H4 (cell line): ENCODE results near the gene SERPINH1. TPM values are rescaled to one million over a fixed set of nuclear protein-coding genes. Genes with fewer than 3 reads are reported as not detected.

ENCODE experiments used
- DNase-seq: peaks from one replicate; pipeline ENCODE4 v3.0.0-alpha.2; 2015; ENCODE audit warnings: low spot score
- total RNA-seq: library from RNA; depleted of rRNA; stranded (reverse); fragments of >200 nt; shearing (Covaris generic); gene quantifications from 2 replicates; pipeline ENCODE4 v1.2.3, GENCODE V29; 2014

The SERPINH1 gene
- total RNA-seq, 1 experiment from 2014 or later, result 986 TPM

DNA sequence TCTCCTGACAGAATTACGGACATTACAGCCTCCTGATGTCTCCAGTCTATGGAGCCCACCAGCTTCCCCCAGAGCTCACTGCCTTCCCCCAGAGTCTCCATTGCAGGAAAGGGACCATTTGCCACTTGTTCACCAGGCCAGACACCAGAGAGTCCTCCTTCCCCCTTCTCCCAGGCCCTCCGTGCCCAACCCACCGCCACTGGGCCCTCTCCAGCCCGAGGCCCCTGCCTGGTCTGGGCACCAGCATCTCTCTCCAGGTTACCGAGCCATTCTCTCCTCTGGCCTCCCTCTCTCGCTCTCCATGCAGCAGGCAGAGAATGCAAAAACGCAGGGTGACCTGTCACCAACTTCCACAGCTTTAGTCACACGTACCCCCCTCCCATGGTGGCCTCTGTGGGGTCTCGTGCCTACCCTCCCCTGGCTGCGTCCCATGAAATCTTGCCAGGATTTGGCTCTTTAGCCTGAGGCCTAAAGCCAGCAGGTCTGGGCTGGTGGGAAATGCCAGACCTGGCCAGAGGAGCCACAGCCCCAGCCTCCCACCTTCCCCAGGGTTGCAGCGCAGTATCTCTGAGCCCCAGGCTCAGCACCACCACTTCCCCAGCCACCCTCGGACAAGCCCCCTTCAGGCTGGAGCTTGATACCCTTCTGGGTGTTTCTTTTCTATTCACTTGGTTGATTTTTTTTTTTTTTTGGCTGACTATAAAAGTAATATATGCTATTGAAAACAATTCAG, 6.8 kb upstream of the SERPINH1 start:
- DNase-seq, result no peak

DNA sequence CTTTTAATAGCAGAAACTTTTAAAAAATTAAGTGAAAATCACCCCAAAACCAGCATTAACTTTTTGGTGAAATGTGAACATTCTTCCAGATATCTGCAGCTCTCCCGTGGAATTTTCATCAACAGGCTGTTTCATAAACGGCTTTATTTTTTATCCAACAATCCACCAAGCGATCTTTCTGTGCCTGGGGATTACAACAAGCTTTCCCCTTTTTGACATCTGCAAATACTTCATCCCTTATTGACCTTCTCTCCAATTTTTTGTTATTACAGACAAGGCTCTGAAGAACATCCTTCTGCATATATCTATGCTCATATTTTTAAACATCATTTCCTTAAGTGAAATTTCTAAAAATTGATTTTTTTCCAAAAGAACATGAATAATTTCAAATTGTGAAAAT, 5.8 kb upstream of the SERPINH1 start:
- no peak for DNase-seq

- DNase-seq, result peak; percentile 96
Observed at GRCh38 chr11:75557666-75558494, 4.2 kb upstream of the SERPINH1 start.

DNA sequence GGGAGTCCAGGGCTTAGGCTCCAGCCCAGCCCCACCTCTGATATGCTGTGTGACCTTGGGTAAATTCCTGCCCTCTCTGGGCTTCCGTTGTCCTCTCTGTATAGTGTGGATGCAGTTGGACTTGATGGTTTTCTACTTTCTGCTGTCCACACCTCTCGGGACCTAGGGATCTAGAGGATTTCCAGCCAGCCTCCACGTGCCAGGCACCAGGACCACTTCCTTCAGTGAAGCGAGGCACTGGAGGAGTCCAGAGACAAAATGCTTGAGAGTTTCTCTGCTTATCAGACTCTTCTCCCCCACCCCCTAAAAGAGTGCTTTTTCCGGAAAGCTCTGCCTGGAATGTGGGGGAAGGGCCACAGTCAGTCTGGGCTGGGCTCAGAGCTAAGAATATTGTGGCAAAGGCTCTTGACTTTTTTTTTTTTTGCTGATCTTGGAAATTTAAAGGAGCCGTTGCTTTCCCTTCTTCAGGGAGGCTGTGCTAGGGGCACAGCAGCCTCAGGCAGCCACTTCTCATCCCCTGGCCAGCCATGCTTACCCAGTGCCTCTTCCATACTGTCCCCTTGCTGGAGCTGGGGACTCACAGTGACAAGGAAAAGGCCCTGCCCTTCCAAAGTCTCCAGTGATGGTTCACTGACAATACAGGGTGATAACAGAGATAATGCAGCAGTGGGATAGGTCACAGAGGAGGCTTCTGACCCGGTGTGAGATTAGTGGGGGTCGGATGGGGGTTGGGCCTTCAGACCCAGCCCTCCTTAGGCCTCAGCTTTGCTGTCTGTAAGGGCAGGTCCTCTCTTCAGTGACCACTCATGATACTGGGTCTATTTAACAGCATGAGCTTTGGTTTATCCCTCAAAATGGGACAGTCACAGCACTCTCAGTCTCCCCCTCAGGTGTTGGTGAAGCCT, 2.9 kb upstream of the SERPINH1 start:
- peak; percentile 90 for DNase-seq

DNA sequence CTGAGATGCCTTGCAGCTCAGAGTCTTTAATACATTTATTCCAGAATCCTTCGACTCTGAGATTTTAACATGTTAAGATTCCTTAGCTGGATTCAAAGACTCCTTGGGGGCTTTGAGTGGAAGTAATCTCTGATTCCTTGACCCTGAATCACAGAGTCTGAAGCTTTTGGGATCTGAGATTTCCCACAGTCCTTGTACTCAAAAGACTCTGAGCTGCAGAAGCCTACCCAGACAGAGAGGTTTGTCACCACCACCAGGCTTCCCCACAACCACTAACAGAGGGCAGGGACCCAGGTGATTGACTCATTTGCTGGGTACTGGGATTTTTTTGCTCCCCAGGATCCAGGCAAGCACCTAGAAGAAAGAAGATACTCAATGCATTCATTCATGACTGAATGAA, 1.4 kb upstream of the SERPINH1 start:
- no peak for DNase-seq

GRCh38 chr11:75561426-75562047, 516 bp upstream of the SERPINH1 start:
- DNase-seq, result no peak

DNA sequence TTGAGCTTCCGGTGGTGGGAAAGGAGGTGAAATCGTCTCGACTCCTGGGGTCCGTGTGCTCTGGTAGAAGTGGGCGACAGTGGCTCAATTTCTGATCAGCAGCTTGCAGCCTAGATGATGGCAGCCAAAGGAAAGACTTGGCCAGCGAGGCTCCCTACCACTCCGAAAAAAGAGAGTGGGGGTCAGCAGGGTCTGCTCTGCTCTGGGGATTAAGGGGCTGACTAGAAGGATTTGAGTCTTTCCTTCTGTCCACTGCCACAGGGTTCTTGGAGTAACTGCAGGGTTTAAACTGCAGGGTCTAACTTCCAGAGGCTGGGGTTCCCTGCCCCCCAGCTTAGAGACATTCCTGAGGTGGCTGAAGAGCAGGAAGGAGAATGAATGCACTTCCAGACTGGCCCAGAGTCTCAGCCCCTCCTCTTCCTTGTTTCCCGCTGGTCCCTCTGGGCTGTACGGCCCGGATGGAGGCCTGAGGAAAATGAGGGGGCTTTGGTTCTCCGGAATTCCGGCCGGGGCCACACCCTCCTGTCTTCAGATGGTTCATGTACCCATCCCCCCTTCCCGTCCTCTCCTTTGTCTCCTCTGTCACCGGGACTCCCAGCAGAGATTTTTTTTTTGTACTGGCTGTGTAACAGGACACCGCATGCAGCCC, 907 bp downstream of the SERPINH1 start:
- peak; percentile 49 for DNase-seq

DNA sequence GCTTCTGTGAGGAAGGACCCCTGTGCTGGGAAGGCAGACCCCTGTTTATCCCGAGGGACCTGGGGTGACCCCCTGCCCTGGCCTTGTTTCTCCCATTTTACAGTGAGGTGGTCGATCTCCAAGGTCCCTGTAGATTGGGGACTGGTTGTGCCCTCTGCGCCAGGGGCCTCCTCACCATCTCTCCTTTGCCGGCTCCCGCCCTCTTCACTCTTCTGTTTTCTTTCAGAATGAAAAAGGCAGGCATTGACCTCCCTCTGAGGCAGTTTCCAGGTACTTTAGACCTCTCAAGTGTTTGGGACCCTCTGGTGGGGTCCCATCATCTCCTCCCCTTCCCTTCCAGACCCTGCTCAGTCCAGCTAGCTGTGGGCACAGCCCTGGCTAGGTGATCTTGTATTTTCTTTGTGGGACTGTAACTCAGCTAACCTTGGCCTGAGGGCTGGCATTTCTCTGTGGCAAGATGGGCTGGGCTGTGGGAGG, 1.5 kb downstream of the SERPINH1 start:
- no peak for DNase-seq

DNA sequence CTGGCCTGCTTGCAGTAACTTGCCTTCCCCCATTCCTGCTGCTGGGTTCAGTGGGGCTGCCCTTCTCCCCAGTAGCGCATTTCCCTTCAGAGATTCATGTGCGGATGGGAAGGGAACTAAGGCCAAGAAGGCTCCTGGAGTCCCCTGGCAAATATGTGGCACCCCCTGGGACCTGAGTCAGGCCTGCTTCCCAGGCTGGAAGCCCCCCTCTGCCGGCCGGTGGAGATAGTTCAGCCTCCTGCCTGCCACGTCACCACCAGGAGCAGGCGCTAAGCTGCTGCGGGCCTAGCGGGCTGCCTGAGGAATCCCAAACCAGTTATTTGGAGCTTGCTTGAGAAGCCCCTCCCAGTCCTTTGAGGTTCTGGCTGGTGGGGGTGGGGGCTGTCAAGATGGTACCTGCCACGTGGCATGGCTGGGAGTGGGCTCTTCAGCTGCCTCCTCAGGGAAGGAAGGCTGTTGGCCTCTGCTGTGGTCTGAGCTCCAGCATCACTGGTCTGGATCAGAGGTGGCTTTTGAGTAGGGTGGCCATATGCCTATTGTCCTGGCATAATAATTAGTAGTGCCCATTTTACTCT, 2.0 kb downstream of the SERPINH1 start:
- DNase-seq, result peak; percentile 66

DNA sequence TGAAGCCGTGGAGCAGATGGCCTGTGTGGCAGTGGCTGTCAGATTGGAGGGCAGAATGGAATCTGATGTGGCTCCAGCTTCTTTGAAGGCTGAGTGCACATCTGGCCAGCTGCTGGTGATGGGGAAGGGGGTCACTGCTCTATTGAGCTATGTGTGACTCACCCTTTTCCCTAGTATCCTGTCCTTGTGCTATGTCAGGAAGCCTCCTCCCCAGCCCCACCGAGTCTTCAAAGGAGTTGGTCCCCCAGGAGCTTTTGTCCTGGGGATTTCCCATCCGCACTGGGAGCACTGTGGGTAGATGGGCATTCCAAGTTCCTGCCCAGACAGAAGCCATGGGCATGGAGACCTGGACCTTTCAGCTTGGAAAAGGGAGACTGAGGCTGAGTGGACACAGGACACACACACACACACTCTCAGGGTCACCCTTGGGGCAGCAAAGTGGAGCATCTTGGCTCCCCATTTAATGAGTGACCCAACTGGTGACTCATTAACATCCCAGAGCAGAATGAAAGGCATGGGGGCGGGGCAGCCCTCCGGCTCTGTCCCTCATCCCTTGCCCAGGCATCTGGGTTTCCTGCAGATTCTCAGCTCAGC, 3.3 kb downstream of the SERPINH1 start:
- DNase-seq, result no peak

- no peak for DNase-seq
Observed at GRCh38 chr11:75565916-75566762, 4.1 kb downstream of the SERPINH1 start.

GRCh38 chr11:75566763-75567279, 4.8 kb downstream of the SERPINH1 start:
- DNase-seq, result no peak

- DNase-seq, result no peak
Observed at GRCh38 chr11:75567971-75568370, 5.9 kb downstream of the SERPINH1 start.

- no peak for DNase-seq
Observed at GRCh38 chr11:75568616-75569219, 6.7 kb downstream of the SERPINH1 start.

- no peak for DNase-seq
Observed at GRCh38 chr11:75570559-75571139, 8.6 kb downstream of the SERPINH1 start.

DNA sequence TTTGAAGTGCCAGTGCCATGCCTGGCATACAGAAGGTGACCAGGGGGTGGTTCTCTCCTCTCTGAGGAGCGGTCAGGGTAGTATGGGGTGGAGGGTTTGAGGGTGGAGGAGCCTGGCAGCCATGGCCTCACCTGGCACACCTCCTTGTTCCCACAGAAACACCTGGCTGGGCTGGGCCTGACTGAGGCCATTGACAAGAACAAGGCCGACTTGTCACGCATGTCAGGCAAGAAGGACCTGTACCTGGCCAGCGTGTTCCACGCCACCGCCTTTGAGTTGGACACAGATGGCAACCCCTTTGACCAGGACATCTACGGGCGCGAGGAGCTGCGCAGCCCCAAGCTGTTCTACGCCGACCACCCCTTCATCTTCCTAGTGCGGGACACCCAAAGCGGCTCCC, 9.6 kb downstream of the SERPINH1 start:
- DNase-seq, result no peak

- no peak for DNase-seq
Observed at GRCh38 chr11:75572744-75573143, 10.7 kb downstream of the SERPINH1 start.
